ENCODE measurements around the gene UBXN11. TPM values are rescaled to one million over a fixed set of nuclear protein-coding genes. Genes with fewer than 3 reads are reported as not detected.

The UBXN11 gene
- total and polyA plus RNA-seq, 2 donors (not counting 1 experiment from before 2014, with no cell fraction given), result 68.0 to 81.4 TPM

- TF ChIP-seq, protein P1, sequence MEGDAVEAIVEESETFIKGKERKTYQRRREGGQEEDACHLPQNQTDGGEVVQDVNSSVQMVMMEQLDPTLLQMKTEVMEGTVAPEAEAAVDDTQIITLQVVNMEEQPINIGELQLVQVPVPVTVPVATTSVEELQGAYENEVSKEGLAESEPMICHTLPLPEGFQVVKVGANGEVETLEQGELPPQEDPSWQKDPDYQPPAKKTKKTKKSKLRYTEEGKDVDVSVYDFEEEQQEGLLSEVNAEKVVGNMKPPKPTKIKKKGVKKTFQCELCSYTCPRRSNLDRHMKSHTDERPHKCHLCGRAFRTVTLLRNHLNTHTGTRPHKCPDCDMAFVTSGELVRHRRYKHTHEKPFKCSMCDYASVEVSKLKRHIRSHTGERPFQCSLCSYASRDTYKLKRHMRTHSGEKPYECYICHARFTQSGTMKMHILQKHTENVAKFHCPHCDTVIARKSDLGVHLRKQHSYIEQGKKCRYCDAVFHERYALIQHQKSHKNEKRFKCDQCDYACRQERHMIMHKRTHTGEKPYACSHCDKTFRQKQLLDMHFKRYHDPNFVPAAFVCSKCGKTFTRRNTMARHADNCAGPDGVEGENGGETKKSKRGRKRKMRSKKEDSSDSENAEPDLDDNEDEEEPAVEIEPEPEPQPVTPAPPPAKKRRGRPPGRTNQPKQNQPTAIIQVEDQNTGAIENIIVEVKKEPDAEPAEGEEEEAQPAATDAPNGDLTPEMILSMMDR (IDR thresholded peaks at IDR 0.05), result no peak
- no peak for TF ChIP-seq EZH2 (IDR thresholded peaks at IDR 0.05; ENCODE audit: borderline replicate concordance, insufficient read depth, low read depth, low read length, poor library complexity, severe bottlenecking)
Observed at GRCh38 chr1:26302733-26303405, 3.6 kb downstream of the UBXN11 start.

More at GRCh38 chr1:26302733-26303405, 3.6 kb downstream of the UBXN11 start:
- Histone ChIP-seq H2AFZ (ENCODE audit: insufficient read depth, low read depth, low read length, poor library complexity, severe bottlenecking) (no peak overlapping the region), H3K4me1 (ENCODE audit: control insufficient read depth in 2 of 2, insufficient read depth in 2 of 2, low read length in 2 of 2) (peaks cover 36 to 48% of the 10 kb centered on the region in 2 donors), H3K9ac (ENCODE audit: low read length) (no peak overlapping the region), H3K4me3 (ENCODE audit: control extremely low read depth in 1 of 5, extremely low read depth in 1 of 5, insufficient read depth in 1 of 5, low read depth in 2 of 5, low read length in 4 of 5) (no peak overlapping the region), H4K20me1 (ENCODE audit: control insufficient read depth, insufficient read depth, low read length, poor library complexity, severe bottlenecking) (no peaks in the 10 kb centered on the region), H3K27ac (ENCODE audit: low read length in 2 of 2) (no peak overlapping the region), H3K27me3 (replicated peaks in 1 of 4; ENCODE audit: control extremely low read depth in 1 of 4, control insufficient read depth in 3 of 4, insufficient read depth in 4 of 4, low read length in 3 of 4) (no peaks in the 10 kb centered on the region), H3K36me3 (replicated peaks in 1 of 2; ENCODE audit: control extremely low read depth in 1 of 2, control insufficient read depth in 1 of 2, extremely low read depth in 1 of 2, insufficient read depth in 2 of 2, low read length in 1 of 2) (no peaks in the 10 kb centered on the region), H3K9me3 (ENCODE audit: control extremely low read depth in 1 of 3, control insufficient read depth in 2 of 3, insufficient read depth in 1 of 3, low read length in 2 of 3) (no peaks in the 10 kb centered on the region), H3K4me2 (replicated peaks; ENCODE audit: low read depth, low read length, poor library complexity, severe bottlenecking) (no peak overlapping the region), H3K79me2 (ENCODE audit: control insufficient read depth, insufficient read depth, low read length) (peaks cover 56% of the 10 kb centered on the region)
- H3K9me3 Mint-ChIP-seq (ENCODE audit: insufficient read depth), result no peaks in the 10 kb centered on the region
- H3K4me1 Mint-ChIP-seq, result peaks cover 47% of the 10 kb centered on the region
- intact Hi-C loops (cut with micrococcal nuclease), result no loop called here
- no peaks in the 10 kb centered on the region for H3K27me3 Mint-ChIP-seq
- WGBS (ENCODE audit: insufficient coverage), result 94% methylated on average over 5 of the region's 8 CpGs
- H3K4me3 Mint-ChIP-seq, result no peak overlapping the region
- DNase-seq (no peak), ATAC-seq (ENCODE audit: low read depth) (no peak)
- POLR2A ChIA-PET, result interaction anchor here (3.0 kb wide), 1 partner anchor 13 kb away, joined by 12 read pairs; no protein-coding TSS in a partner anchor
- no peak overlapping the region for H3K27ac Mint-ChIP-seq
- CTCF ChIA-PET, result interaction anchor here (0.7 kb wide), 1 partner anchor 98 kb away, joined by 3 read pairs; no protein-coding TSS in a partner anchor
